Natural killer cell (primary cell): Measurements from ENCODE around the gene EMP2. TPM values are rescaled to one million over a fixed set of nuclear protein-coding genes. Genes with fewer than 3 reads are reported as not detected.

Experiments
- ATAC-seq, 3 donors: fragments of 150-1000 bp in 2 of 3; fragments of 200-7000 bp in 1 of 3; cut with Tn5 transposase; 1 replicate in 1 of 3; 2 replicates in 2 of 3; pipeline ENCODE4 v1.10.0; 2021; ENCODE audit warnings: mild to moderate bottlenecking in 2 of 3, moderate library complexity in 2 of 3
- DNase-seq, 2 donors: peaks; one replicate each; pipeline versions ENCODE4 v3.0.0 to v3.0.0-alpha.2; 2013 to 2021; ENCODE audit warnings: mixed read lengths in 1 of 2
- H3K27ac ChIP-seq: one replicate; pipeline ENCODE4 v1.5.1; 2013; ENCODE audit warnings: mild to moderate bottlenecking, low read length
- H3K27me3 ChIP-seq: one replicate; pipeline ENCODE4 v1.6.1; 2013; ENCODE audit warnings: low read length; ENCODE audit not compliant: control insufficient read depth, insufficient read depth
- H3K36me3 ChIP-seq: one replicate; pipeline ENCODE4 v1.6.1; 2013; ENCODE audit warnings: low read length; ENCODE audit not compliant: control insufficient read depth, insufficient read depth
- H3K4me1 ChIP-seq: one replicate; pipeline ENCODE4 v1.6.1; 2013; ENCODE audit warnings: low read length; ENCODE audit not compliant: control insufficient read depth, insufficient read depth
- H3K4me3 ChIP-seq: one replicate; pipeline ENCODE4 v1.5.1; 2013; ENCODE audit warnings: low read length
- H3K9me3 ChIP-seq: one replicate; pipeline ENCODE4 v1.6.1; 2013; ENCODE audit warnings: low read length; ENCODE audit not compliant: control insufficient read depth, insufficient read depth
- H3K27ac Mint-ChIP-seq, 2 donors: one replicate each; pipeline ENCODE4 v1.8.0; 2022; ENCODE audit warnings: mild to moderate bottlenecking in 2 of 2, mixed read lengths in 2 of 2, moderate library complexity in 1 of 2
- H3K27me3 Mint-ChIP-seq, 2 donors: one replicate each; pipeline ENCODE4 v1.8.0; 2022; ENCODE audit warnings: low read depth in 2 of 2, mixed read lengths in 2 of 2
- H3K36me3 Mint-ChIP-seq: one replicate; pipeline ENCODE4 v1.8.0; 2022; ENCODE audit warnings: mixed read lengths
- H3K4me1 Mint-ChIP-seq, 2 donors: one replicate each; pipeline ENCODE4 v1.8.0; 2022; ENCODE audit warnings: mixed read lengths in 2 of 2
- H3K4me3 Mint-ChIP-seq: one replicate; pipeline ENCODE4 v1.8.0; 2022; ENCODE audit warnings: mild to moderate bottlenecking, moderate library complexity, mixed read lengths
- H3K9me3 Mint-ChIP-seq, 2 donors: one replicate each; pipeline ENCODE4 v1.8.0; 2022; ENCODE audit warnings: mixed read lengths in 2 of 2
- CTCF ChIP-seq: fragments of 200-600 bp; IDR thresholded peaks from one replicate; pipeline ENCODE4 v1.8.0; 2022; ENCODE audit warnings: antibody characterized with exemption
- WGBS: methylation state at CpG from one replicate; pipeline ENCODE4 v1.1.7; 2013; ENCODE audit warnings: missing lambda C conversion rate; ENCODE audit not compliant: insufficient coverage; 5-methylcytosine and 5-hydroxymethylcytosine counted together
- intact Hi-C: fragments of 100-400 bp; cut with micrococcal nuclease; formaldehyde crosslinking; loops from one replicate; pipeline ENCODE4 v1.14.2; 2022
- total RNA-seq, 4 donors: library from RNA; stranded (reverse); fragments of 120-200 nt in 1 of 4; gene quantifications; one replicate each; pipeline versions ENCODE4 v1.2.3 to v1.2.4, GENCODE V29; 2013 to 2022

The EMP2 gene
- total RNA-seq, 3 donors from 2014 or later (not counting 1 experiment from before 2014, with no cell fraction given), result not detected

GRCh38 chr16:10608687-10609401, 28.4 kb upstream of the EMP2 start:
- H3K4me3 Mint-ChIP-seq, result no peak overlapping the region
- no peak overlapping the region for H3K27ac Mint-ChIP-seq
- no peak for ATAC-seq
- intact Hi-C loops, result no loop called here
- H3K4me1 Mint-ChIP-seq, result no peaks in the 10 kb centered on the region
- no peaks in the 10 kb centered on the region for H3K36me3 Mint-ChIP-seq
- DNase-seq, result no peak
- Histone ChIP-seq H3K9me3 (no peaks in the 10 kb centered on the region), H3K27ac (no peak overlapping the region), H3K36me3 (no peaks in the 10 kb centered on the region), H3K27me3 (no peaks in the 10 kb centered on the region), H3K4me1 (no peaks in the 10 kb centered on the region), H3K4me3 (no peak overlapping the region)
- peaks cover 14 to 15% of the 10 kb centered on the region in 2 donors for H3K27me3 Mint-ChIP-seq
- no peaks in the 10 kb centered on the region for H3K9me3 Mint-ChIP-seq
- WGBS, result 75% methylated on average over 11 of the region's 11 CpGs
- TF ChIP-seq CTCF, result no peak

- no peak for DNase-seq
- intact Hi-C loops, result no loop called here
These were observed 26.8 kb upstream of the EMP2 start for GRCh38 chr16:10607157-10607556.

GRCh38 chr16:10606607-10607006, 26.2 kb upstream of the EMP2 start:
- no peak overlapping the region for H3K4me3 ChIP-seq
- no peaks in the 10 kb centered on the region for H3K9me3 Mint-ChIP-seq
- no peak overlapping the region for H3K27ac Mint-ChIP-seq

More at GRCh38 chr16:10607157-10607556, 26.8 kb upstream of the EMP2 start:
- H3K27me3 ChIP-seq, result no peaks in the 10 kb centered on the region
- no peaks in the 10 kb centered on the region for H3K4me1 ChIP-seq
- H3K9me3 Mint-ChIP-seq, result no peaks in the 10 kb centered on the region
- H3K27ac ChIP-seq, result no peak overlapping the region
- WGBS, result 80% methylated on average over 3 of the region's 3 CpGs
- H3K9me3 ChIP-seq, result no peaks in the 10 kb centered on the region
- H3K36me3 ChIP-seq, result no peaks in the 10 kb centered on the region
- ATAC-seq, result no peak
- H3K4me3 Mint-ChIP-seq, result no peak overlapping the region
- H3K4me1 Mint-ChIP-seq, result no peaks in the 10 kb centered on the region
- H3K27ac Mint-ChIP-seq, result no peak overlapping the region
- no peak overlapping the region for H3K4me3 ChIP-seq
- H3K36me3 Mint-ChIP-seq, result no peaks in the 10 kb centered on the region
- H3K27me3 Mint-ChIP-seq, result peaks cover 14 to 15% of the 10 kb centered on the region in 2 donors
- TF ChIP-seq CTCF, result no peak

More at GRCh38 chr16:10606607-10607006, 26.2 kb upstream of the EMP2 start:
- H3K4me1 Mint-ChIP-seq, result no peaks in the 10 kb centered on the region
- Histone ChIP-seq H3K36me3 (no peaks in the 10 kb centered on the region), H3K4me1 (no peaks in the 10 kb centered on the region), H3K9me3 (no peaks in the 10 kb centered on the region), H3K27ac (no peak overlapping the region), H3K27me3 (no peaks in the 10 kb centered on the region)
- TF ChIP-seq CTCF, result no peak
- H3K36me3 Mint-ChIP-seq, result no peaks in the 10 kb centered on the region
- no peak overlapping the region for H3K4me3 Mint-ChIP-seq
- DNase-seq (no peak), ATAC-seq (no peak)
- WGBS, result 91% methylated on average over 6 of the region's 6 CpGs
- peaks cover 15% of the 10 kb centered on the region in 2 donors for H3K27me3 Mint-ChIP-seq
- intact Hi-C loops, result no loop called here
